Stimulated activated CD4-positive, alpha-beta T cell treated with anti-CD3 and anti-CD28 coated beads, Interleukin-15, amount 100 ng/mL, for 48 hours (primary cell): ENCODE measurements around the gene ZMYND15.

ENCODE experiments used
- DNase-seq, 2 donors: peaks; one replicate each; pipeline ENCODE4 v3.0.0-alpha.2; 2020; ENCODE audit warnings: low read depth in 2 of 2

ZMYND15 gene

GRCh38 chr17:4742133-4742532 is 2.5 kb downstream of the ZMYND15 start:
- DNase-seq = no peak

- no peak for DNase-seq
Observed at GRCh38 chr17:4742629-4743028, 3.0 kb downstream of the ZMYND15 start.

GRCh38 chr17:4743216-4743615 is 3.6 kb downstream of the ZMYND15 start:
- no peak for DNase-seq

GRCh38 chr17:4743898-4744297 is 4.3 kb downstream of the ZMYND15 start:
- no peak for DNase-seq

- DNase-seq = no peak
Observed at GRCh38 chr17:4744999-4745969, 5.7 kb downstream of the ZMYND15 start.

GRCh38 chr17:4747847-4748246 is 8.2 kb downstream of the ZMYND15 start:
- DNase-seq = no peak

GRCh38 chr17:4748686-4749085 is 9.1 kb downstream of the ZMYND15 start:
- no peak for DNase-seq

GRCh38 chr17:4750606-4751005 is 11.0 kb downstream of the ZMYND15 start:
- no peak for DNase-seq

- DNase-seq = no peak
Observed at GRCh38 chr17:4751932-4752331, 12.3 kb downstream of the ZMYND15 start.

GRCh38 chr17:4753392-4753791 is 13.8 kb downstream of the ZMYND15 start:
- no peak for DNase-seq

- no peak for DNase-seq
Observed at GRCh38 chr17:4759776-4760236, 20.2 kb downstream of the ZMYND15 start.

GRCh38 chr17:4764595-4764994 is 25.0 kb downstream of the ZMYND15 start:
- DNase-seq = no peak

GRCh38 chr17:4766201-4766600 is 26.6 kb downstream of the ZMYND15 start:
- DNase-seq = no peak

- no peak for DNase-seq
Observed at GRCh38 chr17:4766723-4767122, 27.1 kb downstream of the ZMYND15 start.

GRCh38 chr17:4768298-4768697 is 28.7 kb downstream of the ZMYND15 start:
- DNase-seq = no peak

GRCh38 chr17:4769628-4770027 is 30.0 kb downstream of the ZMYND15 start:
- DNase-seq = no peak

- DNase-seq = no peak
Observed at GRCh38 chr17:4771519-4772234, 32.0 kb downstream of the ZMYND15 start, which contains the start of gene TM4SF5. Gene TM4SF5 (plus strand): TSS chr17:4771886. CDS start chr17:4771923, 37 bp downstream.

GRCh38 chr17:4772235-4772613 is 32.6 kb downstream of the ZMYND15 start:
- DNase-seq = no peak

GRCh38 chr17:4777969-4778760 is 38.5 kb downstream of the ZMYND15 start:
- no peak for DNase-seq

- DNase-seq = no peak
Observed at GRCh38 chr17:4780325-4780955, 40.8 kb downstream of the ZMYND15 start.

GRCh38 chr17:4782652-4783051 is 43.0 kb downstream of the ZMYND15 start:
- DNase-seq = no peak
